ENCODE measurements around the gene S100A7.

Gene S100A7

DNA sequence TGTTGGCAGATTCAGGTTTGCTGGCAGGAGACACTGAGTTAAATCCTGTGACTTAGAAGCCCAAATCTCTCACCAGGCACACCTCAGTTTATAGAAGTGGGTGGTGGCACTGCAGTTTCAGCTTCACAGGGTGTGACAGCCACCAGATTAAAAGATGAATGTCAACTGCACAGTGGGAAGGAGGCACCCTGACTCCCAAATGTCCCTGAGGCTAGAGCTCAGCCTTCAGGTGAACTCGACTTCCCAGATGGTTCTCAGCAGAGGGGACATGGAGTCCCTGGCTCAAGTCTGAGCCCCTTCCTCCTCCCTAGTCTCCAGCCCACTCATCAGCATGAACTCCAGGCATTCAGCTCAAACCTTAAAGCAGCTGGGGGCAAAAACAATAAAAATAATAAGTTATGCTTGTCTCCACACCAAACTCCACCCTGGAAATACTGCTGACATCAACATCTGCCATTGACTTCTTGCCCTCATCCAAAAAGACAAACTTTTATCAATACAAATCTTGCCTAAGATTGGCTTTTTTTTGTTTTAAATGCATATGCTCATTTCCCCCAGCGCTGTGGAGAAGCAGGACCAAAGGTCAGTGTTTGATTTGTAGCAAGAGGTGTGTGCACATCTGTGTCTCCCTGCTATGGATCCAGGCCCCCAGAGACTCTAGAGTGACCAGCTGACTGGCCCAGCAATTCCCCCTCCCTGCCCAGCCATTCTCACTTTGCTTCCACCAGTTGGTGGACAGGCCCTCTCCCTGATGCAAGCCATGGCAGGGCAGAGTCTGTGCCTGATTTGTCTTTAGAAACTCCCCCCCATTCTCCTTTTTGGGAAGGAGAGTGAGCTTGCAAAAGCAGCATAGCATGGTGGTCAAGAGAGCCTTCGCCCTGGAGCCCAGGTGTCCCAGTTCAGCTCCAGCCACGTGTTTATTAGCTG, 18.5 kb upstream of the S100A7 start:
- DNase-seq (ENCODE audit: low read depth) = no peak
- no peak for TF ChIP-seq CTCF (conservative IDR thresholded peaks at IDR 0.05; ENCODE audit: low read depth, low read length)
- H3K4me3 ChIP-seq (ENCODE audit: low read depth, low read length) = no peak overlapping the region

GRCh38 chr1:153478047-153478691, 17.7 kb upstream of the S100A7 start:
- H3K4me3 ChIP-seq (ENCODE audit: low read depth, low read length) = no peak overlapping the region
- DNase-seq (ENCODE audit: low read depth) = no peak
- TF ChIP-seq CTCF (conservative IDR thresholded peaks at IDR 0.05; ENCODE audit: low read depth, low read length) = no peak

DNA sequence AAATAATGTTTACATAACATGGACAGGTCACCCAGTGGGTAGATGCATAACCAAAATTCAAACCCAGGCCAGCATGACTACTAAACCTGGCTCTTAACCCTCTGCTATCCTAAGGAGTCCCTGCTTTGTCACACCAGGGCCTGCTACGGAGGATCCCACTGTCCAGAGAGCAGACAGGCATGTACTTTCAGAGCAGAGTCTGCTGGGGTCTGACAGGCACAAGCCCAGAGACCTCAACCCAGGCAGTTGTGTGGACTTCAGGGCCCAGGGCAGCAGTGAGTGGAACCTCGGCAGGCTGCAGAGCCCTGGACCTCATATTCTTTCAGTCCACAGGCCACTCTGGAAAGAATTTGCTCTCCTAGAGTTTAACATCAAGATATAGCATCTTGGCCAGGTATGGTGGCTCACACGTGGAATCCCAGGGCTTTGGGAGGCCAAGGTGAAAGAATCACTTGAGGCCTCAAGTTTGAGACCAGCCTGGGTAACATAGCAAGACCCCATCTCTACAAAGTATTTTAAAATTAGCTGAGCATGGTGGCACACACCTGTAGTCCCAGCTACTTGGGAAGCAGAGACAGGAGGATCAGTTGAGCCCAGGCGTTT, 16.1 kb upstream of the S100A7 start:
- no peak overlapping the region for H3K4me3 ChIP-seq (ENCODE audit: low read depth, low read length)
- TF ChIP-seq CTCF (conservative IDR thresholded peaks at IDR 0.05; ENCODE audit: low read depth, low read length) = no peak
- DNase-seq (ENCODE audit: low read depth) = no peak

DNA sequence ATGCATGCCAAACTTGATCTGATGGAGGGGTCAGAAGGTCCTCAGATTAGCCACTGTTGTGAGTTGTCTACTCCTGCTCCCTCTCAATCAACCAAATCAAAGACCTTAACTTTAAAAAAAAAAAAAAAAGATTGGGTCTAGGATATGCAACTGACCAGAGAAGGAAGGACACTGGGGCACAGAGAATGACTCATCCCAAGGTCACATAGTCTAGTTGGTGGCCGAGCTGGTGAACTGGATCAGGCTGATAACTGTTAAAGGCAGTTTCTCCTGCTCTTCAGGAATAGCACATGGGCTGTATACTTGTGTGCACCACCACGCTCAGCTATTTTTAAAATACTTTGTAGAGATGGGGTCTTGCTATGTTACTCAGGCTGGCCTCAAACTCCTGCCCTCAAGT, 14.8 kb upstream of the S100A7 start:
- no peak for TF ChIP-seq CTCF (conservative IDR thresholded peaks at IDR 0.05; ENCODE audit: low read depth, low read length)
- no peak for DNase-seq (ENCODE audit: low read depth)
- no peak overlapping the region for H3K4me3 ChIP-seq (ENCODE audit: low read depth, low read length)

DNA sequence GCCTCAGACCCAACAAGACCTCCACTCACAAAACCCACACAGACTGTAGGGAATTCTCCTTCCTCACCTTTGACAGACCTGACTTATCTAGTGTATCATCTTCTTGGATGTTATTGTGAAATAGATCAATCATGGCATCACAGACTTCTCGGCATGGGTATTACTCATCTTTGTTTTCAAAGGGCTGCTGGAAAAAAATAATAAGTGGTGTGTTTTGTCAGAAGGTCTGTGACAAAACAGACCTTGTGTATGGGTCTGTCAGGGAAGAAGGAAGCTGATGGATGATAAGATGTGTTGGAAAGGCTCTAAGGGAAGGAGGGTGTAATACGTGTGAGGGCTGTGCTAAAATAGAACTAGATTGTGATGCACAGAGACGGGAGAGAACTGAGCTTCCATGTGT, 13.9 kb upstream of the S100A7 start:
- DNase-seq (ENCODE audit: low read depth) = no peak
- TF ChIP-seq CTCF (conservative IDR thresholded peaks at IDR 0.05; ENCODE audit: low read depth, low read length) = no peak
- H3K4me3 ChIP-seq (ENCODE audit: low read depth, low read length) = no peak overlapping the region

DNA sequence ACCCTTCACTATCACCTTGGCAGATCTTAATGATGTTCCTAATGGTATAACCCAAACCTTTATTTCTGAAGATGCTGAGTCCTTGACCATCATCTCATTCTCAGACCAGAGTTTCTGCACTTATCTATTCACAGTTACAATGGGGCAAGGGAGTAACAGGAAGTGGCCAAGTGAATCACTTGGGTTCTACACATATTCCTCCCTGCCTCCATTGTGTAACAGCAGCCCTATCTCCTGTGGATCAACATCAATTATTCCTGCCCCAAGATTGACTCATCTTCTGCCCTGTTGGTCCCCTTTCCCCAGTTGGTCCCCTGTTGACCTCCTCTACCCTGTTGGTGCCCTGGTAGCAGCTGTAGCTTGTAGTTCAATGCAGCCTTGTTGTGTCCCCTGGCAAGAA, 10.3 kb upstream of the S100A7 start:
- H3K4me3 ChIP-seq (ENCODE audit: low read depth, low read length) = no peak overlapping the region
- DNase-seq (ENCODE audit: low read depth) = no peak
- TF ChIP-seq CTCF (conservative IDR thresholded peaks at IDR 0.05; ENCODE audit: low read depth, low read length) = no peak

Measured in choroid plexus epithelial cell (primary cell).